ENCODE measurements around the gene LSS.
"Not testable (repeated sequence)": the region's sequence is repeated elsewhere in the genome, so short reads cannot be mapped to it uniquely, and the experiment has no call there.

Gene LSS

DNA sequence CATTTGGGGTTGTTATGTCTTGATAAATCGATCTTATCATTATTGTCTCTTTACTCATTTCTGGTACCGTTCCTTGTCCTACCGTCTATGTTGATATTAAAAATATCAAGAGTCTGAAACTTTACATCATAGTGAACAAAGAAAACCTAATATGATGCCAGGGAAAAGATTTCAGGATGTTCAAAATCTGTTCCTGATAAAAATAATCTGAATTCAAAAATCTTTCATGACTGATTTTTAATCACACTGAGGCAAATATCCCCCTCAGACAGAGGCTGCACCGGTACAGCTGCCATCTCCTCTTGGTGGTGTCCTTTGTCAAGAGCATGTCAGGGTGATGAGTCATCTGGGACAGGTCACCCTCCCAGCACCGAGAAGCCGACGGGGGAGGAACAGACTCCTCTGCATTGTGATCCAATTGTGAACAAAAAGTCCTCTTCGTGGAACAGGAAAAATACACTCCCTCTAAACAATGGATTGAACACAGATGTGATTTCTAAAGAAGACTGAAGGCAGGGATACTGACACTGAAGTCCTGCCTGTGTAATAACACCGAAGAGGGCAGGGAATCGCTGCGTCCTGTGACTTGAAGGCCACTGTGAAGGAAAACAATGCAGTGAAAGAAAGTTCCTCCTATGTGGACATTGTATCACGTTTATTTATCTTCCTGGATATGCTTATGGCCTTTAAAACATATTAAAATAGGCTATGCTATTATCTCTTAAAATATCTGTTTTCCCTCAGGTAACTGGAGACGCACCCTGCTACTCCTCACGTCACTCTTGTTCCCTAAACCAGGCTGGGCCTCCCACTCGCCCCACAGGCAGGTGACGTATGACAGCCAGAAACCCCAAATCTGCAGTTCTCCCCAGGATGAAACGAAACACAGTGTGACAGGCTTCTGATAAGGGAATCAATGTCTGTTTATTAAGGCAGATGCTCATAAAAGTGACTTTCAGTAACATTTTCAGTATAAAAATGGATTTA is 40.1 kb downstream of the LSS start:
- DNase-seq (ENCODE audit: low read depth in 2 of 2, low spot score in 1 of 2) = no peak

DNA sequence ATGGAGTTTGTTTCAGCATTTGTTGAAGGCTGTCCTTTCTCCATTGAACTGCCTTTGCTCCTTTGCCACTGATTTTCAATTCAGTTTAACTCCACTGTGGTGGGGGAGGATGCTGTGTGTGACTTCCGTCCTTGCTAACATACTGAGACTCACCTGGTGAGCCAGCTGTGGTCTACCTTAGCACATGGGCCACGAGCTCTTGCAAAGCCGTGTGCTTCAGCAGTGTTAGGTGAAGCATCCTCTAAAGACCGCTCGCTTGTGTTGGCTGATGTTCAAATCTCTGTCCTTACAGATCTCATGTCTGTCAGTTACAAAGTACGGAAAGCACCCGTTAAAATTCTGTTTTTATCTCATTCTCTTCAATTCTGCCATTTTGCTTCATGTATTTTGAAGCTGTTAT is 40.8 kb downstream of the LSS start:
- DNase-seq (ENCODE audit: low read depth in 2 of 2, low spot score in 1 of 2) = no peak

DNA sequence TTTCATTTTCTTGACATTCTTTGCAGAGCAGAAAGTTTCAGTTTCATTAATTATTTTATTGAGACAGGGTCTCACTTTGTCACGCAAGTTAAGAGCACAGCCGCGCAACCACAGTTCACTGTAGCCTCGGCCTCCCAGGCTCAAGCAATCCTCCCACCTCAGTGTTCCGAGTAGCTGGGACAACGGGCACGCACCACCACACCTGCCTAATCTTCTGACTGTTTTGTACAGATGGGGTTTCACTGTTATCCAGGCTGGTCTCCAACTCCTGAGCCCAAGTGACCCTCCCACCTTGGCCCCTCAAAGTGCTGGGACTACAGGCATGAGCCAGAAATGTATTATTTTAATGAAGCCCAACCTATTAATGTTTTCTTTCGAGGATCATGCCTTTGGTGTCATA is 41.3 kb downstream of the LSS start:
- no peak for DNase-seq (ENCODE audit: low read depth in 2 of 2, low spot score in 1 of 2)

DNA sequence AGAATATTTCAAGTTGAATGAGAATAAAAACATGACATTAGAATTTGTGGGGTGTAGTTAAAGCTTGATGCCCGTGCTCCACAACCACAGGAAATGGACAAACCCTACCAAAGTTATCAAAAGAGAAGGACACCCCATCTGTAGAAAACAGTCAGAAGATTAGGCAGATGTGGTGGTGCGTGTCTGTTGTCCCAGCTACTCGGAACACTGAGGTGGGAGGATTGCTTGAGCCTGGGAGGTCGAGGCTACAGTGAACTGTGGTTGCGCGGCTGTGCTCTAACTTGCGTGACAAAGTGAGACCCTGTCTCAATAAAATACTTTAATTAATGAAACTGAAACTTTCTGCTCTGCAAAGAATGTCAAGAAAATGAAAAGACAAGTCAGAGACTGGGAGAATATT is 42.9 kb downstream of the LSS start:
- no peak for DNase-seq (ENCODE audit: low read depth in 2 of 2, low spot score in 1 of 2)

DNA sequence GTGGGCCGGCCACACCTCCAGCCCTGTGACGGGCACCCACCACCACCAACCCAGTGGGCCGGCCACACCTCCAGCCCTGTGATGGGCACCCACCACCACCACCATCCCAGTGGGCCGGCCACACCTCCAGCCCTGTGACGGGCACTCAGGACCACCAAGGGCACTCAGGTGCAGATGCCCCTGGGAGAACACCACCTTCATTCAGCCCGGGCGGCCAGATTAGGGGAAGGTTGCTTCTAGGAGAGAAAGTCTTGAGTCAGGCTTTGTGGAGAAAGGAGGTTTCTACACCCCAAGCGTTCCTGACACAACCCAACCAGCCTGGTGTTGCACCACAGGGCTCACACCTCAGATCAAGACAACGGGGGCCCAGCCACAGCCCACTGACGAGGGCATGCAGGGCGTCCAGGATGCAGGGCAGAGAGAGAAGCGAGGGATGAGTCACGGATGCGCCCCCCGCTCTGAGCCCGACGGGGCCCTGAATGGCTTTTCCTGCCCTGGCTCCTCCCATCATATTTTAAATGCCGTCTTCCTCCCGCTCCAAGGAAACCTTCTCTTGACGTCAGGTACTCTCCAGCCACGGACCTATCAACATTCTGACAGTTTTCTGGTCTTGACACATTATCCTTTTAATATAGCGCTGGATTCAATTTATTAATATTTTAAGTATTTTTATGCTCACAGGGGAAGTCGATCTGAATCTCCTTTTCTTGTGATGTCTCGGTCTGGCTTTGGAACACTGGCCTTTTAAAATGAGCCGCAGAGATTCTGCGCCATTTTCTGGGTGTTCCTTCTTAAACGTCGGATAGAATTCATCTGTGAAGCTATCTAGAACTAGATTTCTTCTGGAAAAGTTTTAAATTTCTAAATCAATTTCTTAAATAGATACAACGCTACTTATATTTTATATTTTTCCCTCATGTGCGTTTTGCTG is 43.7 kb downstream of the LSS start:
- peak; percentile 41 to 44 for DNase-seq (ENCODE audit: low read depth in 2 of 2, low spot score in 1 of 2)

DNA sequence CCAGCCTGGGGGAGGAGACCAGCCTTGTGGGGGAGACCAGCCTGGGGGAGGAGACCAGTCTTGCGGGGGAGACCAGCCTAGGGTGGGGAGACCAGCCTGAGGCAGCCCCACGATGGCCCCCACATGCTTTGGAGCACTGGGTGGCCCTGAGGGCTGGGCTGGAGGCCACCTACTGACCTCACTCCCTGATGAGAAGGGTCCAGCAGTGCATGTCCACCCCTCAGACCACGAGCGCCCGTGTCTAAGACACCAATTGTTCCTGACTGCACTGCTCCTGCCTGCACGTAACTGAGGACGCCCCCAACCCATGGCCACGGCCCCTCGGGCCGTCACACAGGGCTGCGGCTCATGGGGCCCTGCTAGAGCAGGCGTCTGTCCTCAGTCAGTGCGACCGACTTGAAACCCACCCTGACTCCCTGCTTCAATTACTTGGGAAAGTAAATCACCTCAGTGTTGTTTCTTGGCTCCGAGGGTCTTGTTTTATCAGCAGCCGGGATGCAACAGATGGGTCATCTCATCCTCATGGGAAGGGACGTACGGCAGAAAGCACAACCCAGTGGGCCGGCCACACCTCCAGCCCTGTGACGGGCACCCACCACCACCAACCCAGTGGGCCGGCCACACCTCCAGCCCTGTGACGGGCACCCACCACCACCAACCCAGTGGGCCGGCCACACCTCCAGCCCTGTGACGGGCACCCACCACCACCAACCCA is 44.5 kb downstream of the LSS start, which contains the start of gene SPATC1L:
Gene SPATC1L, minus strand, starts transcription at position 550 of the 715 bp plus-strand sequence. CDS start 1,643 bp downstream, outside the sequence.
- peak; percentile 14 to 18 for DNase-seq (ENCODE audit: low read depth in 2 of 2, low spot score in 1 of 2)

DNA sequence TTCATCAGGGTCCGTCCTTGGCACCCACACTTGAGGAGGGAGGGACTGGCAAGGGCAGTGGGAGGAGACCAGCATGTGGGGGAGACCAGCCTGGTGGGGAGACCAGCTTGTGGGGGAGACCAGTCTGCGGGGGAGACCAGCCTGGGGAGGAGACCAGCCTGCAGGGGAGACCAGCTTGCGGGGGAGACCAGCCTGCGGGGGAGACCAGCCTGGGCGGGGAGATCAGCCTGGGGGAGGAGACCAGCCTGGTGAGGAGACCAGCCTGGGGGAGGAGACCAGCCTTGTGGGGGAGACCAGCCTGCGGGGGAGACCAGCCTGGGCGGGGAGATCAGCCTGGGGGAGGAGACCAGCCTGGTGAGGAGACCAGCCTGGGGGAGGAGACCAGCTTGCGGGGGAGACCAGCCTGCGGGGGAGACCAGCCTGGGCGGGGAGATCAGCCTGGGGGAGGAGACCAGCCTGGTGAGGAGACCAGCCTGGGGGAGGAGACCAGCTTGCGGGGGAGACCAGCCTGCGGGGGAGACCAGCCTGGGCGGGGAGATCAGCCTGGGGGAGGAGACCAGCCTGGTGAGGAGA is 45.2 kb downstream of the LSS start:
- DNase-seq (ENCODE audit: low read depth in 2 of 2, low spot score in 1 of 2) = not testable (repeated sequence)

DNA sequence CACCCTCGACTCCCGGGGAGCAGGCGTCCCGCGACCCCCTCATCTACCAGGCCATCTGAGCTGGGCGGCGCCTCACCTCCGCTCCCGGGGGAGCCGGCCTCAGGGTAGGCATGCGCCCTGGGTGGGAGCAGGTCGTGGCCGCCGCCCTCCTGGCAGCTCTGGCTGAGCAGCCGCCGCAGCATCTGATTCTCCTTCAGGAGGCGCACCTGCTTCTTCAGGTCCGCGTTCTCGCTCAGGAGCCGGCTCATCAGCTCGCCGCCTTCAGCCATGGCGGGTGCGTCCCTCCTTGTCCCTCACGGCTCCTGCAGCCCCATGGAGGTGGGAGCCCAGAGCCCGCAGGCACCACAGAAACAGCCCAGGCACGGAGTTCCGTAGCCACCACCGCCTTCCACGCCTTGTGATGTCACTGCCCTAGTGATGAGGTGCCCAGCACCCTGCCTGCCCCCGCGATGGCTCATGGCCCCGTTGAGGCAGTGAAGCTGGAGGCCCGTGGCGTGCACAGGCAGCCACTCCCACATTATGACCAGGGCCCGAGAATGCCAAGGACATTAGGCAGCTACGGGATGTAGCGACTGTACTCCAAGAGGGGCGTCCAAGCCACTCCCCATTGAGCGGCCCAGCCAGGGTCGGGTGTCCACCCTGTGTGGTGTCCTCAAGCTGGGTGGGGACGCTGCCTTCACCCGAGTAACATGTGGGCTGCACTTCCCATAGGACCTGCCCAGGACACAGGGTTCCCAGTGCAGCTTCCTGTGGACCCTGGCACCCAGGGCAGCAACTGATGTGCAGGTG is 45.8 kb downstream of the LSS start:
- DNase-seq (ENCODE audit: low read depth in 2 of 2, low spot score in 1 of 2) = no peak

DNA sequence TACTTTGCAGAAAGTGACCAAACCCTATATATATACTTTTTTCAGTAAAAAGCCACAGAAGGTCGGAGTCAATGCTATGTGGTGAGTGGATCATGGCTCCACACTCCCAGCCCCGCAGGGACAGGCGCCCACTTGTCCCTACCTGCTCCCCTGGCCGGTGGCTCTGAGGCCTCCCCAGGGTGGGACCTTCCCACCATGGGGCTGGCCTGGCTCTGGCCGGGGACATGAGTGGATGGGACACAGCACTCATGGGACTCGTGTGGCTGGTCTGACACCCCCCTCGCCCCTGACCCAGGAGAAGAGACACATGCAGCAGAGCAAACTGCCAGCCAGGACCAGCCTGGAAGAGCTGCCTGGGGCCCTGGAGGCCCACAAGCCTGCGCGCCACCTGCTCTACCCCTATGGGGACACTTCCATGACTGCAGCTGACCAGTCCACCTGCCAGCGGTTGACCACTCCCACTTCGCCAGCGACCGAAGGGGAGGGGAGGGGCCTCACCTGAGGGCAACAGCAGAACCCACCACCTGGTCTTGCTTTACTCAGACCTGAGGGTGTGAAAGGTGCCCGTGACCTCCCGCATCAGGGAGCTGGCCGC is 46.5 kb downstream of the LSS start:
- no peak for DNase-seq (ENCODE audit: low read depth in 2 of 2, low spot score in 1 of 2)

DNA sequence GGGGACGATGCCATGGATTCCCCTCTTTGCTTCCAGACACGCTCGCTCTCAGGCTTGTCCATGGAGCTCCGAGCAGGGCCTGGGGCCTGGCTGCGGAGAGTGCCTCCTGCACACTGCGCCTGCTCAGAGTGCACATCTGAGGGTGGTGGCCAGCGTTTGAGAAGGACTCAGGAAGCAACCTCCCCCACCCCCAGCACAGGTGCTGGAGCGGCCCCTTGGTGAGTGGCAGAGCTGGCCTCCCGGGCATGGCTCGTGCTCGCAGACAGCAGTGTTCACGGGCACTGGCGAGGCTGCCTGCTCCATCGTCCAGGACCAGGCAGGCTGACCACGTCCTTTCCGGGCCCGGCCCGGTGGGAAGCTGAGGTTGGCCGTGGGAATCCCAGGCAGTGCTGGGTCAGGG is 47.1 kb downstream of the LSS start:
- no peak for DNase-seq (ENCODE audit: low read depth in 2 of 2, low spot score in 1 of 2)

DNA sequence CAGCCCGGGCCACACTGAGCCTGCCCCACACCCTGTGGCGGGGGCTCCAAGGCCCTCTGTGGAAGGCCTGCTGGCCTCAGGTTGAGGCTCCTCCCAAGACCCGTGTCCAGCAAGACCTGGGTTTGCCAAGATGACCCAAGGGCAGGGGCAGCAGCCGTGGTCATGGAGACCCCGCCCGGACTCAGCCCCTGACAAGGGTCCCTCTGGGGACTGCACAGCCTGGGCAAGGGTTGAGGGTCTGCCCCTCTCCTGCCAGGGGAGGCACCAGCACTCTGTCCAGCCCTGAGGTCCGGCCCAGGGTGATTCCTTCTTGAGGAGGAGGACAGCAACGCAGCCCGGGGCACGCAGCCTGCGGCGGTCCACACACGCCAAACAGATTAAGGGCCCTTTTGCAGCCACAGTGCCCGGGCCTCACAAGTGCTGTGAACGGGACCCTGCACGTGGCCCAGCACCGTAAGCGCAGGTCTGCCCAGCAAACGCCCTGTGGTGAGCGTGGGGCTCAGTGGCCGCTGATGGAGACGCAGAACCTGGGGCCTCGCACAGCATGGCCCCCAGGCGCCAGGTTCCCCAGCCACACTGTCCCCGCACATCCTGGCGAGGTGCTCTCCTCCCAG is 47.7 kb downstream of the LSS start:
- no peak for DNase-seq (ENCODE audit: low read depth in 2 of 2, low spot score in 1 of 2)

DNA sequence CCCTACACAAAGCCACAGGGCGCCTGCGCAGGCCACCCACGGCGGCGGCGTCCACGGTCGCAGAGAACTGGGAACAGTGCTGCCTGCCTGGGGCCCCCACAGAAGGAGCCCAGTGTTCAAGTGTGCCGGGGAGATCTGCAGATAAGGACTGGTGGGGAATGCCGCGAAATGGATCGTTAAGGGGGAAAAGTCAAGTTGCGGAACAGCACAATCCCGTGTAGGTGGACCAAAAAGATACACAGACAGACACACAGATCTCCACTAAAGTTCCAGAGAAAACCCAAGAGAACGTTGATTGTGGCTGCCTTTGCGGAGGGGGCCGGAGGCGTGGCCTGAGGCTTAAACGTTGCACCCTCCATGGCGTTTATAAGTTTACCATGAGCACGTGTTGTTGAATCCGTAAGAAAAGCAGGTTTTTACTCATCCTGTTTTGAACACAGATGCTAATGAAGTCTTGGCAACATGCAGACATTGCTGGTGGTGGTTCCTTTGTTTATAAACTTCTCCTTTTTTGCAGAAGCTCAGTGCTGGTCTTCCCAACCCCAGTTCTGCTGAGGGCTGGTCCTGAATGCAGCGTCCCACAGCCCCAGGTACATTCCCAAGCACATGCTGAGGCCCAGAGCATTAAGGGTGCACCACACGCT is 48.4 kb downstream of the LSS start:
- DNase-seq (ENCODE audit: low read depth in 2 of 2, low spot score in 1 of 2) = no peak

DNA sequence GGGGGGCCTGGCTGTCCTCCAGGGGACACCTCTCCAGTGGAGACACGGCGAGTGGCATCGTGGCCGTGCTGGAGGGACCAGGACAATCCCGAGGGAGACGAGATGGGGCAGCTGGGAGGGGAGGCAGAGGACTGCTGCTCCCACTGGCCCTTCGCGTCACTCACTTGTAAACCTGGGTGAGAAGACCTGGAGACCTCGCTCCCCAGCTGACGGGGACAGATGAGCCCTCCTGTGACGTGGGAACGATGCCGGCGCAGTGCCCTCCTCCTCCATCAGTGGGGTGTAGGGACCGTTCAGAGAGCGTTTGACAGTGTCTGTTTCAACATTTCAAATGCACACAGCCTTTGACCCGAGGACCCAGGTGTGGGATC is 48.9 kb downstream of the LSS start:
- no peak for DNase-seq (ENCODE audit: low read depth in 2 of 2, low spot score in 1 of 2)

DNA sequence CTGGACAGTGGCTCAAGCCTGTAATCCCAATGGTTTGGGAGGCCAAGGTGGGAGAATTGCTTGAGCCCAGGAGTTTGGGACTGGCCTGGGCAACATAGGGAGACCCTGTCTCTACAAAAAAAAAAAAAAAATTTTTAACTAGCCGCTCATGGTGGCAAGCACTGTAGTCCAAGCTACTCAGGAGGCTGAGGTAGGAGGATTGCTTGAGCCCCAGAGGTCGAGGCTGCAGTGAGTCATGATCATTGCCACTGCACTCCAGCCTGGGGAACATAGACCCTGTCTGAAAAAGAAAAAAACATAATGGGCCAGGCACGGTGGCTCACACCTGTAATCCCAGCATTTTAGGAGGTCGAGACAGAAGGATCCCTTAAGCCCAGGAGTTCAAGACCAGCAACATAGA is 49.6 kb downstream of the LSS start:
- no peak for DNase-seq (ENCODE audit: low read depth in 2 of 2, low spot score in 1 of 2)

DNA sequence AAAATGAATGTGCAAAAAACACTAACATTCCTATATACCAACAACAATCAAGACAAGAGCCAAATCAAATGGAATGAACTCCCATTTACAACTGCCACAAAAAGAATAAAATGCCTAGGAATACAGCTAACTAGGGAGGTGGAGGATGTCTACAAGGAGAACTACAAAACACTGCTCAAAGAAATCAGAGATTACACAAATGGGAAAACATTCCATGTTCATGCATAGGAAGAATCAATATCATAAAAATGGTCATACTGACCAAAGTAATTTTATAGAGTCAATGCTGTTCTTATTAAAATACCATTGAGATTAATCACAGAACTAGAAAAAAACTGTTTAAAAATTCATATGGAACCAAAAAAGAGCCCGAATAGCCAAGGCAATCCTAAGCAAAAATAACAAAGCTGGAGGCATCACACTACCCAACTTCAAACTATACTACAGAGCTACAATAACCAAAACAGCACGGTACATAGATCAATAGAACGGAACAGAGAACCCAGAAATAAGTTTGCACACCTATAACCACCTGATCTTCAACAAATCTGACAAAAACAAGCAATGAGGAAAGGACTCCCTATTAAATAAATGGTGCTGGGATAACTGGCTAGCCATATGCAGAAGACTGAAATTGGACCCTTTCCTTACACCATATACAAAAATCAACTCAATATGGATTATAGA is 52.0 kb downstream of the LSS start:
- not testable (repeated sequence) for DNase-seq (ENCODE audit: low read depth in 2 of 2, low spot score in 1 of 2)

DNA sequence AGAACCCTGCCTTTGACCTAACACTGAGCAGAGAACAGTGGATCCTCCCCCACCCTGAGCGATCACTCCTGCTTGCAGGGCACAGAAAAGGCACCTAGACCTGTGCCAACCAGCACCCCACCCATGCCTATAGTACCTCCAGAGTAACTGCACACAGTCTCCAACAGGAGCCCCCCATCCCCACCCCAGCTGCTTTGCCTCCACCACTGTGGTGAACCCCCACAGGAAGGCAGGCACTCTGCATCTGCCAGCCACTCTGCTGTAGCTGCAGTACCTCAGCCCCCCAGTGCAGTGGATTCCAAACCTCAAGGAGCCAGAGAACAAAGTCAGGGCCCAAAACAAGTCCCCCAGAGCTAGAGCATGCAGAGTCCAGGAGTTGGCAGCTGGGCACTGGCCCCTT is 55.0 kb downstream of the LSS start:
- no peak for DNase-seq (ENCODE audit: low read depth in 2 of 2, low spot score in 1 of 2)

DNA sequence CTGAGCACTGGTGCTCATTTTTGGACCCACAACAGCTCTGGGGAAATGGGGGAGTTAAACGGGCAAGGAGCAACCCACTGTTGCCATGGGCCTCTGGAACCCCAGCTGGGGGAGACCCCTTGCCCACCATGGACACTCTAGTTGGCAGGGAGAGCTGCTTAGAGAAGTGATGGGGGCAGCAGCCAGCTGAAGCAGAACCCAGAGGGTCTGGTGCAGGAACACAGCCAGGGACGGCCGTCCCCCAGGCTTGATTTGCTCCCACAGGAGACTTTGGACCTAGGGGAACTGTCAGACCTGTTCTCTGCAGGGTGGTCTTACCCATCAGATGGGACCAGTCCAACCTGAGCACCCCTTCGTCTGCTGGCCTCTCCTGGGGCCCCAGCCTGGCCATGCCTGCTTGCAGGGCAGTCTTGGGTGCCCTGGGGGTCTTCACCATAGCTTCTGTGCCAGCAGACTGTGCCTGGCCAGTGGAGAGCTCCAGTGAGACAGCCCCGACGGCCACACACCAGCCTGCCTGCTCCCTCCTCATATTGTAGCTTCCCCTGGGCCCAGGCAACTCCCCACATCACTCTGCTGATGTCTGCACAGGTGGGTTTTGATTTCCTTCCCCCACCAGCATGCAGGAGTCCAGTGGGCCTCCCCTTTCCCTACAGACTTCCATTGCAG is 55.6 kb downstream of the LSS start:
- no peak for DNase-seq (ENCODE audit: low read depth in 2 of 2, low spot score in 1 of 2)
